RKO (cell line): ENCODE results near the gene GRIN3A.

Experiments used
- DNase-seq: peaks from one replicate; pipeline ENCODE4 v3.0.0-alpha.2; 2016; ENCODE audit warnings: low spot score

Gene GRIN3A

DNA sequence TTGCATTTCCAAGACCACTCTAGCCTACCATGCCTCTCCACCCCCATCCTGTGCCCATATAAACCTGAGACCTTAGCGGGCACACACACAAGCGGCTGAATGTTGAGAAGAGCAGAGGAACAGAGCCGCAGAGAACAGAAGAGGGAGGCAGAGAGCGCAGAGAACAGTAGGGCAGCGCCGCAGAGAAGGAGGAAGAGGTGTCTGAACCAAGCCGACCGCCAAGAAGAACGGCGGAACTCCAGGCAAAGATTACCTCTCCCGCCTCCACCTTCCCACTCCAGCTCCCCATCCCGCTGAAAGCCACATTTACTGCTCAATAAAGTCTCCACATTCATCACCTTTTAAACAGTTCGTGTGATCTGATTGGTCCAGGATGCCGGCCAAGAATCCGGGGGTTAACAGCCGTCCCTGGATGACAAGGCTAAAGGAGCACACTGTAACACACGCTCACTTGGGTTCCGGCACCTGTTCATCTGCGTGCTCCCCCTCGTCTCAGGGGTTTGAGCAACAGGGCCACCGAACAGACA, 33.2 kb downstream of the GRIN3A start:
- peak; percentile 49 for DNase-seq

GRCh38 chr9:101702257-101702656, 36.2 kb downstream of the GRIN3A start:
- DNase-seq: no peak

GRCh38 chr9:101693546-101694336, 44.7 kb downstream of the GRIN3A start:
- no peak for DNase-seq

GRCh38 chr9:101691657-101692056, 46.8 kb downstream of the GRIN3A start:
- peak; percentile 28 for DNase-seq

- no peak for DNase-seq
These were observed 49.4 kb downstream of the GRIN3A start for GRCh38 chr9:101689039-101689438.

DNA sequence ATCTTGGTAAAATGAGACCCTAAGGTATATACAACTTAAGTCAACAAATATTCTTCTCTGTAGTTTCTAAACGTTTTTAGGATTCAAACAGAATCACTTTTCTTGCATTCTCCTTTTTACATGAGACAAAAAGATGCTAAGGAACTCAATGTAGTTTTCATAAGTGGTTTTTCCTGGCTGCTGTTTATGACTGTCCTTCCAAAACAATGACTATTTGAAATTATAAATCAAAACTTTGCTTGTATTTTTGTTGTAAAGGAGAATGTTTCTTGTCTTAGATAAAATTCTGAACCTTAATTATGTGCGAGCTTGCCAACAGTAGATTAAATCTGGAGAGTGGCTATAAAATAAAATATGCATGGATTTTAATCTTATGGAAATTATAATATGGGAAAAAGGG, 53.8 kb downstream of the GRIN3A start:
- no peak for DNase-seq

- DNase-seq: no peak
These were observed 55.2 kb downstream of the GRIN3A start for GRCh38 chr9:101683236-101683635.

- no peak for DNase-seq
These were observed 60.6 kb downstream of the GRIN3A start for GRCh38 chr9:101677861-101678260.

- DNase-seq: no peak
These were observed 63.1 kb downstream of the GRIN3A start for GRCh38 chr9:101675341-101675740.

DNA sequence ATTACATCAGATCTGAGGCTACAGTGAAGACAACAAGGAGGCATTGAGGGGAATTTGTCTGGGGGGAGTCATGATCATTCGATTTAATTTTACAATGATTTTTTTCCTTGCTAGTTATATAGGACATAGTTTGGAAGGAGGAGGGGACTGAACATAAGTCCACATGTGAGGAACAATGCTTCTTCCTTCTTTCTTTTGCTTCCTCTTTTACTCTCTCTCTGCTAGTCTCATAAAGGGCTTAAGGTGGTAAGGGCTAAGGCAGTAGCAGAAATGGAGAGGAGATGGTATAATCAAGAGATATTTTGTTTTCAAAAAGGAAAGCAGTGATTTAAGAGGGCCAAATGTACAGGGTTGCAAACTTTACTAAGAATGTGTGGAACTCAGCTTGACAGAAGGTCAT, 64.3 kb downstream of the GRIN3A start:
- DNase-seq: no peak

- DNase-seq: no peak
These were observed 64.8 kb downstream of the GRIN3A start for GRCh38 chr9:101673642-101674041.

DNA sequence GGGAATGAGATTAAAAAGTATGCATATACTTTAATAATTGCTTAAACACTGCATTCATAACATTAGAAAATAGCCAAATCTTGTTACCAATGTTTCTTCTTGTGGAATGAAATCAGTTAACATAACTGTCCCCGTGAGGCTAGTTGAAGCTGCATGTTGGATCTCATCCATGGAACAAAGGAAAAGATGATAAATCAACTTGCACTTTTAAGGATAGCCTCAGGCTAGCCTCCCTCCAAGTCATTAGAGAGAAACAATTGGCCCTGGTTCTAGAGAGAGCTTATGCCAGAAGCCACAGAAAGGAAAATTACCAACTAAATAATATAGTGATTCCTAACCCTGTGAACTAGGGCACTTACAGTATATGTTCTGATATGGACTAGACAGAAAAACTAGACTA, 66.9 kb downstream of the GRIN3A start:
- DNase-seq: no peak

GRCh38 chr9:101668421-101668820, 70.0 kb downstream of the GRIN3A start:
- no peak for DNase-seq

- DNase-seq: no peak
These were observed 74.0 kb downstream of the GRIN3A start for GRCh38 chr9:101664453-101664852.

DNA sequence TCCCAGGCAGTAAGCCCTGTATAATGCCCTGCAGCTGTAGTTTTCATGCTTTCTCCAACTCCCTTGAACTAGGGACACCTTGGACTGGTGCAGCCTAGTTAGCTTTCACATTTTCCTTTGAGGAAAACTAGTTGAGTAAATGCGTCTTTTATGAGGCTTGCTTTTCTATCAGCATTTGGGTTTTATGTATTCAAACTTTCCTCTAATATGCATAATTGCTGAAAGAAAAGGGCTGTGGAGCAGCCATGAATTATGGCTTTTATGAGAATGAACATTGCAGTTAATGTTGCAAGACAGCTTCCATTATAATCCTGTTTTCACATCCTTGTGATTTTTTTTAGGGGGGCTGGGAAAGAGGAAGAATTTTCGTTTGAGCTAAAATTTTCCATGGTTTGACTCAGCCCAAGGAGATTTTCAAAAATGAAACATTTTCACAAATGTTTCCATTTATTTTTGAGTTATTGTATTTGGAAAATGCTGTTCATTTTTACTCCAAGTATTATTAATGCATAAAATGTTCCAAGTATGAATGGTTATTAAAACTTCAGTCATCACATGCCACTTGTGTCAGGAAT, 85.8 kb downstream of the GRIN3A start:
- DNase-seq: no peak

GRCh38 chr9:101650142-101650541, 88.3 kb downstream of the GRIN3A start:
- no peak for DNase-seq

GRCh38 chr9:101648493-101648892, 90.0 kb downstream of the GRIN3A start:
- DNase-seq: no peak

DNA sequence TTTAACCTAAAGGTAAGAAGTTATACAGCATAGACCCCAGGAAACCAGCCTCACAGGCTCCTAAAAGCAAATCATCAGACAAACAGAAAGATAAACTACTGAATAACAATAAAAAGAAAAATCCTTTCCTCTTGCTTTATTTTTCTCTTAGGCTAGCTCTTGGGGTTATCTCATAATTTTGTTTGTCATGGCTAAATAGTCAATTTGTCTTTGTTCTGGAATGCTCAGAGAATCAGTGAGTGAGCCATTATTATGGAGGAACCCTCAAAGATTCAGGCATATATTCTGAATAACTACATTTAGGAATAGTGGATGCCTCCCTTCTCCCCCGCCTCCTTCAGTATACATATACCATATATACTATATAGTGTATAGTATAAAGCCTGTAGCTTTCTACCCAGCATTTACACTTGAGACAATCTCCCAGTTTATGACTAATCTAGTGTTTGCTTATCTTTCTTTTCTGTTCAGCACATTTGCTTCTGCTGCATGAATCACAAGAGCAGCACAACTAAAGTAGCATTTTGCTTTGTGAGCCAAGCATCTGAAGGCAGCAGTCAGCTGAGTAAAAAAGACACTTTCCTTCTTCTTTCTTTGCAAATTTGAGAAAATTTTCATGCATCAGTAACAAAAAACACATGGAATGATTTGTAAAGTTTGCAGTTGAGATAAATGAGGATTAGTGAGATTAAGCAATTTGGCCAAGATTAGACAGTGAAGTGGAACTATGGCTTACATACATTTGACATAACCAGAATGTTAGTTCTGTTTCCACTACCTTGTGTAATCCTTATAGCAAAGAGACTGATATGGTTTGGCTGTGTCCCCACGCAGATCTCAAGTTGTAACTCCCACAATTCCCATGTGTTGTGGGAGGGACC, 98.4 kb downstream of the GRIN3A start:
- no peak for DNase-seq

DNA sequence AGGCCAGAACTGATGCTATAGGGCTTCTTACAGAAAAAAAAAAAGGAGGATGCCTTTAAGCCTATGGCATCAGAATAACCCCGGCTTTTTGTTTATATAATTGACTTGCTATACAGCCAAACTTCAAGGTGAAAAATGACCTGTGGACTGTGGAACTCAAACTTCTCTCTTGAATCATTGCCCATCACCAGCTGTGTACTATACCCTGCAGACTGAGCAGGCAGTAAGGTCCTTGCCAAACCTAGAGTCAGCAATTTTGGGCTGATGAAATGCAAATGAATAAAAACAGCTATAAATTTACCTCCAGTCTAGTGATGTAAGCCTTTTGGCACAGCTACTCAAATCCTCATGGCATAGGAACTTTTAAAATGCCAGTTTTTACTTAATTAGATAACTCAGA, 99.1 kb downstream of the GRIN3A start:
- DNase-seq: no peak

GRCh38 chr9:101636247-101636646, 102.2 kb downstream of the GRIN3A start:
- no peak for DNase-seq

DNA sequence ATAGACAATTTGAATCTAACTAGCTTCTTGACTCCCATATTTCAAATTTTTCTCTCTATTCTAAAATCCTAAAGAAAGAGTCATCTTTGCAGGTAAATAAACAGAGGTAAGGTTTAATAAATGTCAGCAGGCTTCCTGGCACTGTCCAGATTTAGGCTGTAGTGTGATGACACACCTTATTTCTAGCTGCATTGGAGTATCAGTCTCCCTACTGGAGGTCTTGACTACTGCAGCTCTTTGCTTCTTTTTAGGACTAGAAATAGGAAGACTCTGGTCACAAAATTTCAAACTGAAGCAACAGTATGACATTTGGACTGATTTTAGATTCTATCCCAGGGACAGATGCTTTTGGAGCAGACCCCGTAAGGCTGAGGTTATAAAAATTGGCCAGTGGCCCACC, 103.0 kb downstream of the GRIN3A start:
- peak; percentile 39 for DNase-seq

DNA sequence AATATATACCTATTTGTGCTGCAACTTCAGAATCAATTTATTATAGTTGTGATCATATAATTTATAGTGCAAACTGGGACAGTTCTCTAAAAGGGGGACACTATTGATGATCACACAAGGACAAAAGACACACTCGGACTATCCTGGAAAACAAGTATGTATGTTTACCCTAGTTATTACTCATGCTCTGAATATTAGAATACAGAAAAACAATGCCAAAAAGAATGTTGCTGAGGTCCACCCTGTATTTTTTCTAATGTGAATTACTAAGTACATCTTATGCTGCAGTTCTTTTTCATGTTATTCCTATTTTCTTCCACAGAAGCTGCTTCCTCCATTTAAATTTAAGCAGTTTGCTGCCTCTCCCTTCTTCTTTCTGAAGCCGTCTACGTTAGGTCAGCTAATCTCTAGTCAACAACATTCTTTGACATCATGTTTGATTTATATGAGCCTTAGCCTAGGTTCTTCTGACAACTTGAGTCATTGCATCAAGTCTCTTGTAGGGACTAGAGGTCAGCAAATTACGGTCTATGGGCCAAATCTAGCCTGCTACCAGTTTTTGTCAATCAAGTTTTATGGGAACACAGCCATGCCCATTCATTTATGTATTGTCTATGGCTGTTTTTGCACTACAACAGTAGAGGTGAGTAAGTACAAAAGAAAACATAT, 103.6 kb downstream of the GRIN3A start:
- no peak for DNase-seq
